B cell (primary cell): Measurements from ENCODE around the gene ZRANB3.

Experiments used
- CTCF ChIP-seq: fragments of 200-600 bp; IDR thresholded peaks from one replicate; pipeline ENCODE4 v1.8.0; 2022; ENCODE audit warnings: antibody characterized with exemption, mild to moderate bottlenecking
- EZH2 ChIP-seq: IDR thresholded peaks from 2 replicates; pipeline ENCODE4 v1.6.1; 2012; ENCODE audit warnings: borderline replicate concordance, low read depth, mild to moderate bottlenecking, moderate library complexity, low read length; ENCODE audit not compliant: insufficient read depth, poor library complexity, severe bottlenecking

GRCh38 chr2:135113322-135113721 is 417.7 kb downstream of the ZRANB3 start:
- no peak for TF ChIP-seq CTCF
- no peak for TF ChIP-seq EZH2
